SK-N-SH (cell line): Measurements from ENCODE around the gene SECTM1. TPM values are rescaled to one million over a fixed set of nuclear protein-coding genes. Genes with fewer than 3 reads are reported as not detected.

ENCODE experiments used
- CTCF ChIA-PET: fragments of 300-600, 350-600 bp; formaldehyde crosslinking; extraction: SDS; loops from one replicate; lab custom pipeline; 2021; lab: Yijun Ruan, JAX
- POLR2A ChIA-PET: fragments of 350-600 bp; sonication (Branson Sonifier 250); formaldehyde crosslinking; extraction: SDS; loops from one replicate; lab custom pipeline; 2020; ENCODE audit warnings: antibody characterized with exemption, inconsistent platforms; lab: Yijun Ruan, JAX
- DNase-seq: peaks from one replicate; pipeline ENCODE4 v3.0.0; 2012
- H2AFZ ChIP-seq: fragments of 200-600 bp; sonication (generic); 2 replicates; pipeline ENCODE4 v1.8.1; 2016; ENCODE audit warnings: antibody characterized with exemption, mild to moderate bottlenecking, low read depth
- H3F3A ChIP-seq: fragments of 200-600 bp; sonication (generic); replicated peaks from 2 replicates; pipeline ENCODE3; 2016; ENCODE audit warnings: antibody characterized with exemption, mild to moderate bottlenecking; ENCODE audit not compliant: insufficient read depth
- H3K27ac ChIP-seq, 2 experiments: fragments of 200-500 bp in 1 of 2; fragments of 200-600 bp in 1 of 2; sonication (Bioruptor generic) in 1 of 2; sonication (generic), shearing (Covaris generic) in 1 of 2; 2 replicates each; pipeline versions ENCODE4 v1.5.1 to v1.6.1; 2014 to 2016; ENCODE audit warnings: low read depth in 2 of 2, inconsistent platforms in 1 of 2, low read length in 1 of 2, mild to moderate bottlenecking in 1 of 2, mixed read lengths in 1 of 2
- H3K27me3 ChIP-seq: fragments of 200-600 bp; sonication (generic), shearing (Covaris generic); 2 replicates; pipeline ENCODE4 v1.6.1; 2016; ENCODE audit warnings: mixed run types; ENCODE audit not compliant: insufficient read depth
- H3K36me3 ChIP-seq, 2 experiments: fragments of 200-500 bp in 1 of 2; fragments of 200-600 bp in 1 of 2; sonication (Bioruptor generic) in 1 of 2; sonication (generic) in 1 of 2; replicated peaks in 1 of 2; 2 replicates each; pipeline versions ENCODE3 to v1.5.1; 2014 to 2016; ENCODE audit warnings: low read length in 1 of 2, mild to moderate bottlenecking in 1 of 2; ENCODE audit not compliant: insufficient read depth in 2 of 2, control insufficient read depth in 1 of 2
- H3K4me1 ChIP-seq, 2 experiments: fragments of 200-500 bp in 1 of 2; fragments of 200-600 bp in 1 of 2; sonication (Bioruptor generic) in 1 of 2; sonication (generic), shearing (Covaris generic) in 1 of 2; 2 replicates each; pipeline versions ENCODE4 v1.5.1 to v1.6.1; 2014 to 2016; ENCODE audit warnings: low read depth in 1 of 2, low read length in 1 of 2, mixed run types in 1 of 2; ENCODE audit not compliant: insufficient read depth in 2 of 2, control insufficient read depth in 1 of 2
- H3K4me2 ChIP-seq: fragments of 200-600 bp; sonication (generic), shearing (Covaris generic); 2 replicates; pipeline ENCODE4 v1.6.1; 2017; ENCODE audit warnings: mixed run types
- H3K4me3 ChIP-seq, 2 experiments: fragments of 200-500 bp in 1 of 2; fragments of 200-600 bp in 1 of 2; sonication (Bioruptor generic) in 1 of 2; sonication (generic), shearing (Covaris generic) in 1 of 2; 2 replicates each; pipeline versions ENCODE4 v1.5.1 to v1.8.1; 2014 to 2016; ENCODE audit warnings: low read depth in 2 of 2, inconsistent platforms in 1 of 2, low read length in 1 of 2, mild to moderate bottlenecking in 1 of 2, mixed read lengths in 1 of 2, moderate library complexity in 1 of 2
- H3K79me2 ChIP-seq: fragments of 200-600 bp; sonication (generic); 2 replicates; pipeline ENCODE4 v1.8.1; 2017; ENCODE audit warnings: mild to moderate bottlenecking; ENCODE audit not compliant: insufficient read depth
- H3K9ac ChIP-seq: fragments of 200-600 bp; sonication (generic); 2 replicates; pipeline ENCODE4 v1.6.1; 2017; ENCODE audit warnings: mixed run types
- H3K9me2 ChIP-seq: fragments of 200-600 bp; sonication (generic); 2 replicates; pipeline ENCODE4 v1.6.1; 2017; ENCODE audit warnings: mixed run types
- H3K9me3 ChIP-seq: fragments of 200-600 bp; sonication (generic); 2 replicates; pipeline ENCODE4 v1.6.1; 2017; ENCODE audit warnings: mixed run types, mild to moderate bottlenecking, moderate library complexity
- H4K20me1 ChIP-seq: fragments of 200-600 bp; sonication (generic); 2 replicates; pipeline ENCODE4 v1.6.1; 2017; ENCODE audit warnings: mild to moderate bottlenecking, mixed run types; ENCODE audit not compliant: insufficient read depth
- FOSL2 ChIP-seq: IDR thresholded peaks from 2 replicates; pipeline ENCODE4 v1.4.0; 2012; ENCODE audit warnings: low read depth, mild to moderate bottlenecking, moderate library complexity, borderline replicate concordance
- GABPA ChIP-seq: IDR thresholded peaks from 2 replicates; pipeline ENCODE4 v1.4.0; 2012; ENCODE audit warnings: low read depth, mild to moderate bottlenecking
- JUND ChIP-seq: IDR thresholded peaks from 2 replicates; pipeline ENCODE4 v1.4.0; 2012
- MEF2A ChIP-seq: IDR thresholded peaks from 2 replicates; pipeline ENCODE4 v1.4.0; 2012; ENCODE audit warnings: low read depth, borderline replicate concordance
- PBX3 ChIP-seq: IDR thresholded peaks from 2 replicates; pipeline ENCODE4; 2012
- POLR2AphosphoS5 ChIP-seq: IDR thresholded peaks from 2 replicates; pipeline ENCODE4 v1.6.1; 2012; ENCODE audit warnings: low read depth, low read length
- RAD21 ChIP-seq: IDR thresholded peaks from 2 replicates; pipeline ENCODE4 v1.6.1; 2012; ENCODE audit warnings: mild to moderate bottlenecking, low read length
- RCOR1 ChIP-seq: fragments of 150-350 bp; IDR thresholded peaks from 2 replicates; pipeline ENCODE4 v1.6.1; 2017; ENCODE audit warnings: antibody characterized with exemption, low read length
- RFX5 ChIP-seq: IDR thresholded peaks from 2 replicates; pipeline ENCODE4 v1.6.1; 2012; ENCODE audit warnings: mild to moderate bottlenecking, improper control_type of control experiment, low read length
- SMC3 ChIP-seq: IDR thresholded peaks from 2 replicates; pipeline ENCODE4 v1.6.1; 2012; ENCODE audit warnings: low read depth, low read length, improper control_type of control experiment
- TAF1 ChIP-seq: IDR thresholded peaks from 2 replicates; pipeline ENCODE4 v1.6.1; 2012; ENCODE audit warnings: low read depth, mild to moderate bottlenecking, low read length, moderate library complexity, borderline replicate concordance
- TCF12 ChIP-seq: IDR thresholded peaks from 2 replicates; pipeline ENCODE4 v1.4.0; 2012
- TEAD4 ChIP-seq: IDR thresholded peaks from 2 replicates; pipeline ENCODE4 v1.4.0; 2012; ENCODE audit warnings: mild to moderate bottlenecking, borderline replicate concordance; ENCODE audit not compliant: insufficient read depth
- YY1 ChIP-seq: IDR thresholded peaks from 2 replicates; pipeline ENCODE4 v1.4.0; 2012; ENCODE audit warnings: low read depth, mild to moderate bottlenecking
- WGBS: methylation state at CpG from one replicate; pipeline ENCODE4 v1.1.6; 2017; ENCODE audit warnings: low lambda C conversion rate; 5-methylcytosine and 5-hydroxymethylcytosine counted together
- polyA plus RNA-seq, 3 experiments: library from polyadenylated mRNA; depleted of rRNA; stranded (reverse); fragments of >200 nt; gene quantifications; 2 replicates each; pipeline ENCODE4 v1.2.3, GENCODE V29; 2012
- TF ChIP-seq, protein P1 (sequence below): IDR thresholded peaks from 2 replicates; pipeline ENCODE4 v1.4.0; 2012; ENCODE audit warnings: low read depth
- TF ChIP-seq, protein P2 (sequence below): fragments of 150-350 bp; IDR thresholded peaks from 2 replicates; pipeline ENCODE4 v1.6.1; 2017; ENCODE audit warnings: antibody characterized with exemption, low read length, low read depth, borderline replicate concordance
- TF ChIP-seq, protein P3 (sequence below): fragments of 200-600 bp; sonication (generic); IDR thresholded peaks from 2 replicates; pipeline ENCODE4 v1.6.1; 2017; ENCODE audit warnings: antibody characterized with exemption, mild to moderate bottlenecking, moderate library complexity

Gene SECTM1
- polyA plus RNA-seq, 1 of the 3 experiments (the other 2 are of a cell fraction): 3.8 TPM

DNA sequence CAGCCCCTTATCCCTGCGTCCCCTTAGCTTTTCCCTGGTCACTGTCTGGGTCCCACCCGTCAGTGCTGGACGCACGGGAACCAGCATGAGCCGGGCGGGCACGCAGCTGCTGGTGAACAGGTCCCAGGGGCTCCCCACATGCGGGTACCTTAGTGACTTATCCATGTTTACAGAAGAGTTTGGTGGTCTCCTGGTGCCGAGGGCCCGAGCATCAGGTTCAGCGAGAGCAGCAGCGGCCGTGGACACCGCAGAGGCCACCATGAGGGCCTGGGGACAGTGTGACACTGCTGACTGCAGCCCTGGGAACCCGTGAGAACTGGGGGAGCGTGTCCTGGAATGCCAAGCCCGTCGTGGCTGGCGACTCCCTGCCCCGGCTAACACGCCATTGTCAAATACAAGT, 22.7 kb downstream of the SECTM1 start:
- POLR2A ChIA-PET: no interaction called here
- H3K9me3 ChIP-seq: no peaks in the 10 kb centered on the region
- no peaks in the 10 kb centered on the region for H3K9me2 ChIP-seq
- H3F3A ChIP-seq: no peaks in the 10 kb centered on the region
- H3K4me3 ChIP-seq: no peak overlapping the region
- no peaks in the 10 kb centered on the region; a peak in 1 of 4 replicates for H3K4me1 ChIP-seq
- H4K20me1 ChIP-seq: no peaks in the 10 kb centered on the region
- H3K79me2 ChIP-seq: no peaks in the 10 kb centered on the region
- no peak for DNase-seq
- H3K9ac ChIP-seq: no peak overlapping the region
- CTCF ChIA-PET: interaction anchor here (0.9 to 4.7 kb wide), 4 partner anchors 11 to 75 kb away, joined by 3 to 26 read pairs (median 6); no protein-coding TSS in a partner anchor
- H3K27me3 ChIP-seq: no peaks in the 10 kb centered on the region; the same call in 1 of the 2 replicates
- WGBS: 71% methylated on average over 20 of the region's 21 CpGs
- H3K4me2 ChIP-seq: no peak overlapping the region
- H3K27ac ChIP-seq: no peak overlapping the region
- no peaks in the 10 kb centered on the region for H3K36me3 ChIP-seq
- TF ChIP-seq RFX5 (no peak), RCOR1 (no peak), TEAD4 (no peak), TAF1 (no peak), MEF2A (no peak), POLR2AphosphoS5 (no peak), RAD21 (no peak), PBX3 (no peak), YY1 (no peak), TCF12 (no peak), FOSL2 (no peak), JUND (no peak), SMC3 (no peak), GABPA (no peak)
- TF ChIP-seq, protein P1, sequence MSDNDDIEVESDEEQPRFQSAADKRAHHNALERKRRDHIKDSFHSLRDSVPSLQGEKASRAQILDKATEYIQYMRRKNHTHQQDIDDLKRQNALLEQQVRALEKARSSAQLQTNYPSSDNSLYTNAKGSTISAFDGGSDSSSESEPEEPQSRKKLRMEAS: no peak
- TF ChIP-seq, protein P2, sequence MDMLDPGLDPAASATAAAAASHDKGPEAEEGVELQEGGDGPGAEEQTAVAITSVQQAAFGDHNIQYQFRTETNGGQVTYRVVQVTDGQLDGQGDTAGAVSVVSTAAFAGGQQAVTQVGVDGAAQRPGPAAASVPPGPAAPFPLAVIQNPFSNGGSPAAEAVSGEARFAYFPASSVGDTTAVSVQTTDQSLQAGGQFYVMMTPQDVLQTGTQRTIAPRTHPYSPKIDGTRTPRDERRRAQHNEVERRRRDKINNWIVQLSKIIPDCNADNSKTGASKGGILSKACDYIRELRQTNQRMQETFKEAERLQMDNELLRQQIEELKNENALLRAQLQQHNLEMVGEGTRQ: no peak
- TF ChIP-seq, protein P3, sequence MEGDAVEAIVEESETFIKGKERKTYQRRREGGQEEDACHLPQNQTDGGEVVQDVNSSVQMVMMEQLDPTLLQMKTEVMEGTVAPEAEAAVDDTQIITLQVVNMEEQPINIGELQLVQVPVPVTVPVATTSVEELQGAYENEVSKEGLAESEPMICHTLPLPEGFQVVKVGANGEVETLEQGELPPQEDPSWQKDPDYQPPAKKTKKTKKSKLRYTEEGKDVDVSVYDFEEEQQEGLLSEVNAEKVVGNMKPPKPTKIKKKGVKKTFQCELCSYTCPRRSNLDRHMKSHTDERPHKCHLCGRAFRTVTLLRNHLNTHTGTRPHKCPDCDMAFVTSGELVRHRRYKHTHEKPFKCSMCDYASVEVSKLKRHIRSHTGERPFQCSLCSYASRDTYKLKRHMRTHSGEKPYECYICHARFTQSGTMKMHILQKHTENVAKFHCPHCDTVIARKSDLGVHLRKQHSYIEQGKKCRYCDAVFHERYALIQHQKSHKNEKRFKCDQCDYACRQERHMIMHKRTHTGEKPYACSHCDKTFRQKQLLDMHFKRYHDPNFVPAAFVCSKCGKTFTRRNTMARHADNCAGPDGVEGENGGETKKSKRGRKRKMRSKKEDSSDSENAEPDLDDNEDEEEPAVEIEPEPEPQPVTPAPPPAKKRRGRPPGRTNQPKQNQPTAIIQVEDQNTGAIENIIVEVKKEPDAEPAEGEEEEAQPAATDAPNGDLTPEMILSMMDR: no peak
- no peak overlapping the region for H2AFZ ChIP-seq
